Measurements from ENCODE around the gene WDR6.

WDR6 gene

GRCh38 chr3:48980295-48980694 lies 26.9 kb upstream of the WDR6 start:
- H3K27me3 ChIP-seq (ENCODE audit: control insufficient read depth in 1 of 2, insufficient read depth in 2 of 2, low read length in 2 of 2), result no peaks in the 10 kb centered on the region
- H3K9me3 ChIP-seq (ENCODE audit: control insufficient read depth in 2 of 2, low read length in 2 of 2), result no peaks in the 10 kb centered on the region
- no peaks in the 10 kb centered on the region for H3K4me1 ChIP-seq (ENCODE audit: control insufficient read depth, insufficient read depth, low read length)
- no peak overlapping the region for H3K9ac ChIP-seq (ENCODE audit: low read length in 2 of 2)
- no peak overlapping the region for H3K27ac ChIP-seq (ENCODE audit: low read length)
- peaks cover 63 to 74% of the 10 kb centered on the region in 2 donors for H3K36me3 ChIP-seq (ENCODE audit: control insufficient read depth in 2 of 2, insufficient read depth in 2 of 2, low read length in 2 of 2)
- no peak overlapping the region for H3K4me3 ChIP-seq (ENCODE audit: low read length in 2 of 2)

DNA sequence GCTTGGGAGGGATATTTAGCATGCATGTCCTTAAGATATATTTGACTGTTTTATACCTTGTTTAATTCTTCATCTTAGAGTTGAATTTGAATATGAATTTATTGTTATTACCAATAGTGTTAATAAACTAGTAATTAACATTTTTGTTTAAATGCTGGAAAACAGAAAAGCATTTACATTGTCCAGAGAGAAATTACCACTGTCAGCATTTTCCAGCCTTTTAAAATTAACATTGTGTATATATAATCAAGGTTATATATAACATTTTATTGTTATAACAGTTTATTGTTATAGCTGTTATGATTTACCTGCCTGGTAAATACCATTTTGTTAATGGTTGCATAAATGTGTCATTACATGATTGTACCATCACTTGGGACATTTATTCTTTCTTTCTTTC lies 25.2 kb upstream of the WDR6 start:
- Histone ChIP-seq H3K27ac (ENCODE audit: low read length) (no peak overlapping the region), H3K9me3 (ENCODE audit: control insufficient read depth in 2 of 2, low read length in 2 of 2) (no peaks in the 10 kb centered on the region), H3K4me3 (ENCODE audit: low read length in 2 of 2) (no peak overlapping the region), H3K36me3 (ENCODE audit: control insufficient read depth in 2 of 2, insufficient read depth in 2 of 2, low read length in 2 of 2) (peaks cover 64 to 68% of the 10 kb centered on the region in 2 donors), H3K4me1 (ENCODE audit: control insufficient read depth, insufficient read depth, low read length) (no peaks in the 10 kb centered on the region), H3K9ac (ENCODE audit: low read length in 2 of 2) (no peak overlapping the region), H3K27me3 (ENCODE audit: control insufficient read depth in 1 of 2, insufficient read depth in 2 of 2, low read length in 2 of 2) (no peaks in the 10 kb centered on the region)

DNA sequence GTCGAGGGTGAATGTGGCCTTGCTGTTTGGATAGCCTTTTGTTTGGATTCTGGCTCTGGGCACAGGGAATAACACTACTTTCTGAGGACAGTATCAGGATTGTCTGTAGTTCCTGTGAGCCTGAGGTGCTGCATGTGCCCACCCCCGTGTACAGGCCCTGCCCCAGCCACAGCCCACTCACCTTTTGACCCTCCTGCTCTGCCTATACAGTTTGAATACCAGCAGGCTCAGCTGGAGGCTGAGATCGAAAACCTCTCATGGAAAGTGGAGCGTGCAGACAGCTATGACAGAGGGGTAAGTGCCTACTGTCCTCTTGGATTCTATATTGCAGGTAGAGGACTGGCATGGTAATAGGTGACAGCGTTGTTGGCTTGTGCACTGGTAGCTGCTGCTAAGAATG lies 24.5 kb upstream of the WDR6 start:
- no peaks in the 10 kb centered on the region for H3K27me3 ChIP-seq (ENCODE audit: control insufficient read depth in 1 of 2, insufficient read depth in 2 of 2, low read length in 2 of 2)
- H3K4me1 ChIP-seq (ENCODE audit: control insufficient read depth, insufficient read depth, low read length), result no peaks in the 10 kb centered on the region
- no peak overlapping the region for H3K9ac ChIP-seq (ENCODE audit: low read length in 2 of 2)
- no peak overlapping the region for H3K4me3 ChIP-seq (ENCODE audit: low read length in 2 of 2)
- no peaks in the 10 kb centered on the region for H3K9me3 ChIP-seq (ENCODE audit: control insufficient read depth in 2 of 2, low read length in 2 of 2)
- peaks cover 60 to 64% of the 10 kb centered on the region in 2 donors for H3K36me3 ChIP-seq (ENCODE audit: control insufficient read depth in 2 of 2, insufficient read depth in 2 of 2, low read length in 2 of 2)
- H3K27ac ChIP-seq (ENCODE audit: low read length), result no peak overlapping the region

DNA sequence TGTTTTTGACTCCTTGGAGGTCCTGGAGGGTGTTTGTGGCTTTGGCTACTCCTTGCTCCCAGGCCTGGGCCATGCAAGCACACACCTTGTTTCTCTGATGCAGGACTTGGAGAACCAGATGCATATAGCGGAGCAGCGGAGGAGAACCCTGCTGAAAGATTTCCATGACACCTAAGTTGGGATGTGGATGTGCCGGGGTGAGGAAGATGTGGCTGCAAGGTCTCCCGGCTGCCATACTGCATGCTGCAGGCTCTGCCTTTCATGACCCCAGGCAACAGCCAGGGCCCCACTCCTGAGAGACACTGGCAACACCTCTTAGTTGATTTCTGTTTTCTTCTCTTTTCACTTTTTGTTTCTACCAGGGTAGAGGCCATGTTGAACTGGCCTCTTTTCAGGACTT lies 24.1 kb upstream of the WDR6 start:
- Histone ChIP-seq H3K9me3 (ENCODE audit: control insufficient read depth in 2 of 2, low read length in 2 of 2) (no peaks in the 10 kb centered on the region), H3K9ac (ENCODE audit: low read length in 2 of 2) (no peak overlapping the region), H3K27ac (ENCODE audit: low read length) (no peak overlapping the region), H3K27me3 (ENCODE audit: control insufficient read depth in 1 of 2, insufficient read depth in 2 of 2, low read length in 2 of 2) (no peaks in the 10 kb centered on the region), H3K36me3 (ENCODE audit: control insufficient read depth in 2 of 2, insufficient read depth in 2 of 2, low read length in 2 of 2) (peaks cover 58 to 61% of the 10 kb centered on the region in 2 donors), H3K4me3 (ENCODE audit: low read length in 2 of 2) (no peak overlapping the region), H3K4me1 (ENCODE audit: control insufficient read depth, insufficient read depth, low read length) (no peaks in the 10 kb centered on the region)

DNA sequence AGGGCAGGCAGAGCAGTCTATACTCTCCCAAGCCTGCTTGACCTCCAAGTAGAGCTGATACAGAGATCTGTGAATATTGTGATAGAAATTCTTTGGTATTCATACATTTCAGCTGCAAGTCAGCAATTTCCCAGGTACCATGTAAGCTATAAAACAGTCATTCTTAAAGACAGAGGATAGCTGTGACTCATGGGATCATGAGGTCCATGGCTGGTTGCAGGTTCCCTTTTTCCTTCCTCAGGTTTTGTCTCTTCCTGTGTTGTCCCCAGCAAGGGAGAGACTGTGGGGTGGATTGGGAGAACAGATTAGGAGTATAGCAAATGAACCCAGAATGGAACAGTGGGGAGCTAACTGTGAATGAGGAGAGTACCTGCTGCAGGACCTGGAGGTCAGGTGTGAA lies 22.5 kb upstream of the WDR6 start:
- Histone ChIP-seq H3K4me3 (ENCODE audit: low read length in 2 of 2) (no peak overlapping the region), H3K27ac (ENCODE audit: low read length) (no peak overlapping the region), H3K9ac (ENCODE audit: low read length in 2 of 2) (no peak overlapping the region), H3K9me3 (ENCODE audit: control insufficient read depth in 2 of 2, low read length in 2 of 2) (no peaks in the 10 kb centered on the region), H3K4me1 (ENCODE audit: control insufficient read depth, insufficient read depth, low read length) (peaks cover 8% of the 10 kb centered on the region), H3K27me3 (ENCODE audit: control insufficient read depth in 1 of 2, insufficient read depth in 2 of 2, low read length in 2 of 2) (no peaks in the 10 kb centered on the region), H3K36me3 (ENCODE audit: control insufficient read depth in 2 of 2, insufficient read depth in 2 of 2, low read length in 2 of 2) (peaks cover 50 to 53% of the 10 kb centered on the region in 2 donors)

GRCh38 chr3:48985831-48986376 lies 21.3 kb upstream of the WDR6 start:
- Histone ChIP-seq H3K9me3 (ENCODE audit: control insufficient read depth in 2 of 2, low read length in 2 of 2) (no peaks in the 10 kb centered on the region), H3K4me3 (ENCODE audit: low read length in 2 of 2) (no peak overlapping the region), H3K27ac (ENCODE audit: low read length) (no peak overlapping the region), H3K36me3 (ENCODE audit: control insufficient read depth in 2 of 2, insufficient read depth in 2 of 2, low read length in 2 of 2) (peaks cover 42 to 44% of the 10 kb centered on the region in 2 donors), H3K4me1 (ENCODE audit: control insufficient read depth, insufficient read depth, low read length) (peaks cover 16% of the 10 kb centered on the region), H3K27me3 (ENCODE audit: control insufficient read depth in 1 of 2, insufficient read depth in 2 of 2, low read length in 2 of 2) (no peaks in the 10 kb centered on the region), H3K9ac (ENCODE audit: low read length in 2 of 2) (peak overlapping the region in 1 of 2 donors; percentile 29)

DNA sequence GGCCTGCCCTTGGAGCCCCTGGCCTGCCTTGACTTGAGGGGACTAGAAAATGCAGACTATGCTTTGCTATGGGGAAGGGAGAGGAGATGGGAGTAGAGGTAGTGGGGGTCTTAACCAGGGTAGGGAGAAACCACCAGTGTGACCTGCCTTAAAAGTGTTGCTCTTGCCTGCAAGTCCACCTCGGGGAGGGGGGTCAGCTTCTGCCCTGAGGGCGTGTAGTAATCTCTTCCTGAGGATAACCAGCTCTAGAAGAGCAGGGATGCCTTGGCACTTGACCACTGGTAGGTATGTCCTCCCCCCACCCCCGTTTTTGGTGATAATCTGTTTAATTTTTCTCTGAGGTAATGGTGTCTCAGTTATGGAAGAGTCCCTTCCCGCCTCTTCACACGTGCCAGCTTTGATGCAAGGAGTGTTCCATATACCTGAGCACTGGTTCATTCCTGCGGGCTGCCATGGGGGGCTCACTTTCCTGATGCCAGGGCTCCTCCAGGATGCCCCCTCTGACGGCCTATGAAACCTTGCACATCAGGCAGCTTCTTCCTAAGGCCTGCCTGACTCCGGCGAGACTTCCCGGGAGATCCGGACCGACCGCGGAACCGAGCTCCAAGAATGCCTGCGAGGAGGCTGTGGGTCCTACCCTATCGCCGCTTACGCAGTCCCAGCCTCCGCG lies 17.9 kb upstream of the WDR6 start:
- H3K4me3 ChIP-seq (ENCODE audit: low read length in 2 of 2), result peak overlapping the region; percentile 75 to 88
- no peaks in the 10 kb centered on the region for H3K27me3 ChIP-seq (ENCODE audit: control insufficient read depth in 1 of 2, insufficient read depth in 2 of 2, low read length in 2 of 2)
- H3K36me3 ChIP-seq (ENCODE audit: control insufficient read depth in 2 of 2, insufficient read depth in 2 of 2, low read length in 2 of 2), result peaks cover 17 to 20% of the 10 kb centered on the region in 2 donors
- no peaks in the 10 kb centered on the region for H3K9me3 ChIP-seq (ENCODE audit: control insufficient read depth in 2 of 2, low read length in 2 of 2)
- peaks cover 27% of the 10 kb centered on the region for H3K4me1 ChIP-seq (ENCODE audit: control insufficient read depth, insufficient read depth, low read length)
- H3K27ac ChIP-seq (ENCODE audit: low read length), result peak overlapping the region; percentile 98
- peak overlapping the region; percentile 85 to 94 for H3K9ac ChIP-seq (ENCODE audit: low read length in 2 of 2)

DNA sequence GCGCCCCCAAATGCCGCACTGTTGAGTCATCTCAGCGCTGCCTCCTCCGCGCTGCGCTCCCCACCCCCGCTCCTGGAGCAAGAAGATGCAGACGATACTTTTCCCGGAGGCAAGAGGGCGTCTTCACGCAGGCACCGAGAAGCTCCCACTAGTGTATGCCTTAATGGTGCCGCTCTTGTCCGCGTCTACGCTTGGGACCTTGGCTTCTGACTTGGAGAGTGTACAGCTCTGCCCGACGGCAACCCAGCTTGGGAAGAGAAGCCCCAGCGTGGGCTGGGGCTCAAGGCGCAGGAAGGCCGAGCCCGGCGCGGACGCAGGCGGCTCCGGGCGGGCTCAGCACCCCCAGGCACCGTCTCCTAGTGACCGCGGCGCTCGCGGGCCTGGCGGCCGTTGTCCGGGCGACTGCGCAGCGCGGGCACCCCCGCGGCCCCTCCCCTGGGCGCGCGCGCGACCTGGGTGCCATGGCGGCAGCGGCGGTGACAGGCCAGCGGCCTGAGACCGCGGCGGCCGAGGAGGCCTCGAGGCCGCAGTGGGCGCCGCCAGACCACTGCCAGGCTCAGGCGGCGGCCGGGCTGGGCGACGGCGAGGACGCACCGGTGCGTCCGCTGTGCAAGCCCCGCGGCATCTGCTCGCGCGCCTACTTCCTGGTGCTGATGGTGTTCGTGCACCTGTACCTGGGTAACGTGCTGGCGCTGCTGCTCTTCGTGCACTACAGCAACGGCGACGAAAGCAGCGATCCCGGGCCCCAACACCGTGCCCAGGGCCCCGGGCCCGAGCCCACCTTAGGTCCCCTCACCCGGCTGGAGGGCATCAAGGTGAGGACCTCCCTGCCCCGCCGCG lies 17.2 kb upstream of the WDR6 start, which contains the start of gene P4HTM:
Gene P4HTM, plus strand, starts transcription at position 446 of the 840 bp plus-strand sequence. Its CDS starts 16 bp downstream, at position 462.
- Histone ChIP-seq H3K27ac (ENCODE audit: low read length) (peak within 1 kb of the TSS; percentile 98), H3K4me3 (ENCODE audit: low read length in 2 of 2) (peak within 1 kb of the TSS; percentile 75 to 88), H3K27me3 (ENCODE audit: control insufficient read depth in 1 of 2, insufficient read depth in 2 of 2, low read length in 2 of 2) (no peaks in the 10 kb centered on the region), H3K36me3 (ENCODE audit: control insufficient read depth in 2 of 2, insufficient read depth in 2 of 2, low read length in 2 of 2) (peaks cover 10 to 15% of the 10 kb centered on the region in 2 donors), H3K9ac (ENCODE audit: low read length in 2 of 2) (peak within 1 kb of the TSS; percentile 85 to 94), H3K4me1 (ENCODE audit: control insufficient read depth, insufficient read depth, low read length) (peaks cover 27% of the 10 kb centered on the region), H3K9me3 (ENCODE audit: control insufficient read depth in 2 of 2, low read length in 2 of 2) (no peaks in the 10 kb centered on the region)

- peak overlapping the region; percentile 98 for H3K27ac ChIP-seq (ENCODE audit: low read length)
- H3K27me3 ChIP-seq (ENCODE audit: control insufficient read depth in 1 of 2, insufficient read depth in 2 of 2, low read length in 2 of 2), result no peaks in the 10 kb centered on the region
- peak overlapping the region; percentile 75 to 88 for H3K4me3 ChIP-seq (ENCODE audit: low read length in 2 of 2)
- peak overlapping the region; percentile 78 to 85 for H3K9ac ChIP-seq (ENCODE audit: low read length in 2 of 2)
- H3K9me3 ChIP-seq (ENCODE audit: control insufficient read depth in 2 of 2, low read length in 2 of 2), result no peaks in the 10 kb centered on the region
- H3K4me1 ChIP-seq (ENCODE audit: control insufficient read depth, insufficient read depth, low read length), result peaks cover 27% of the 10 kb centered on the region
- peaks cover 6 to 16% of the 10 kb centered on the region in 2 donors for H3K36me3 ChIP-seq (ENCODE audit: control insufficient read depth in 2 of 2, insufficient read depth in 2 of 2, low read length in 2 of 2)
These were observed 16.3 kb upstream of the WDR6 start for GRCh38 chr3:48990636-48991469.
